HG02870 (cell line): ENCODE data around the gene UBAP1.
"Not testable (repeated sequence)": the region's sequence is repeated elsewhere in the genome, so short reads cannot be mapped to it uniquely, and the experiment has no call there.

Experiments
- ATAC-seq: cut with Tn5 transposase; IDR thresholded peaks from one replicate; pipeline ENCODE4 v1.9.1; 2021; ENCODE audit warnings: mild to moderate bottlenecking, moderate library complexity; ENCODE audit not compliant: unreplicated experiment

Gene UBAP1

DNA sequence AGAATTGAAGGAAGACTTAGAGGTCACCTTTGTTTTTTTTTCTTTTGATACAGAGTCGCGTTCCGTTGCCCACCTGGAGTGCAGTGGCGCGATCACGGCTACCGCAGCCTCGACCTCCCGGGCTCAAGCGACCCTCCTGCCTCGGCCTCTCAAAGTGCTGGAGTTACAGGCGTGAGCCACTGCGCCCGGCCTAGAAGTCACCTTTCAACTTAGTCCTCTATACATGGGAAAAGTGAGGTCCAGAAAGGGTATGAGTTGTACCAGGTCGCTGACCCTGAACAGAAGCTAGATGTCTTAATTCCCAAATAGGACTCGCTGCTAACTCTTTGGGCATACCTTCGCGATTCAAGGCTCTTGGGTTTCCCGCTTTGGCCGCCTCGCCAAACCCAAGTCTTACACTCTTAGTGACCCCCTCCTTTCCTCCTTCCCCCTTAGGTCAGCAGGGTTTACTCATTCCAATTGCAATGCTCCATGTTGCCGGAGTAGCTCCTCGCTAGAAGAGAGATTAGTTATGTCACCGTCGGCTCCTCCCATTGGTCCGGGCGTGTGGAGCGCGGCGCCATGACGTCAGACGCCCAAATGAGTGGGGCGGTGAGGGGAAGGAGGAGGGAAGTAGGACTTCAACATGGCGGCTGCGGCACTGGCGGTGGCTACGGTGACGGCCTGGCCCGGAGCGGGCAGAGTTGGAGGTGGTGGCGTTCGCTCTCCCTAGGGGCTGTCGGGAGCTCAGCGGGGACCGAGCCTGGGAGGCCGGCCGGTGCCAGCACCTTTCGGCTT is at the start of gene UBAP1:
TSS of gene UBAP1 (plus strand) at position 608 of the 777 bp plus-strand sequence. CDS start 41,872 bp downstream, outside the sequence.
- peak; percentile 98 for ATAC-seq

DNA sequence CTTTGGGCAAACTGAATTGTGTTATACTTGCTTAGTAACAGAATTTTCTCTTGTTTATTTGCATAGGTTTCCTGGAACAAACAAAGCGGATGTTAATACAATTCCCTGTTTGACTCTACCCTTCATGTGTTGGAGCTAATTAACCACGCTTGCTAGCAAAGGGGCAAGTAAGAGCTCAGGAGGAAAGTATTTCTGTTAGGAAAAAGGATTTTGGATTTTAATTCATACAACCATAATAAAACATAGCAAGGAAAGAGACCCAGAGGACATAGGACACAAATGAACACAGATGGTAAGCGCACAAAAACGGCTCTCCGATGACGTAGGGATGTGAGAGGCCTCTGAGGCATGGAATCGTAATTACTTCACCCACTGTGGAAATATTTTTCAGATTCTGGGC is 47.3 kb upstream of the UBAP1 start:
- no peak for ATAC-seq

DNA sequence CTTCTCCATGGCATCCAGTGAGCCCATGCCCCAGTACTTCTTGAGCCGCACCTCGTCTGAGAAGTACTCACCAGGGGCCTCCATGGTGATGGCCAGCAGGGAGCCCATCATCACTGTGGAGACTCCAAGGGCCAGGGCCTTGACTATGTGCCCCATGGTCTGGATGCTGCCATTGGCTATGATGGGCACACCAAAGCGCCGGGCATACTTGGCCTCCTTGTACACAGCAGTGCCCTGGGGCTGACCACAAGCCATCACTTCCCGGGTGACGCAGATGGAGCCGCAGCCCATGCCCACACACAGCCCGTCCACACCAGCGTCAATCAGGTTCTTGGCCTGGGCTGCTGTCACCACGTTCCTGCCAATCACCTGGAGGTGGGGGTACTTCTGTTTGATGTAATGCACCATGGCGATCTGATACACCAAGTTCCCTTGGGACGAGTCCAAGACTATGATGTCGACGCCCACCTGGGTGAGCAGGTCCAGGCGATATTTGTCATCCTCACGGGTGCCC is 45.4 kb upstream of the UBAP1 start:
- no peak for ATAC-seq

DNA sequence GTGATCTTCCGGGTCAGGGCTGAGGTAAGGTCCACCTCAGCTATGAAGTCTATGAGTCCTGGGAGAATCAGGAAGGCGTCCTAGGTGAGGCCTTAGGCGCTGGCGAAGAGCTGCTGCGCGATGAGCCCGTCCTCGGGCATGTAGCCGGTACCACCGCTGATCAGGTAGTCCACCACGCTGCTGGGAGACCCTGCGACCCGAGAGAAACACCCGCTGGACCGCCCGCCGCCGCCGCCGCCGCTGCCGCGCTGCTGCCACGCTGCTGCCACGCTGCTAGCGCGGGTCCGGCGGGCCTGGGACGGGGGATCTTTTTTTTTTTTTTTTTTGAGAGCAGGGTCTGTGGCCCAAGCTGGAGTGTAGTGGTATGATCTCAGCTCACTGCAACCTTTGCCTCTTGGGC is 44.3 kb upstream of the UBAP1 start:
- no peak for ATAC-seq

DNA sequence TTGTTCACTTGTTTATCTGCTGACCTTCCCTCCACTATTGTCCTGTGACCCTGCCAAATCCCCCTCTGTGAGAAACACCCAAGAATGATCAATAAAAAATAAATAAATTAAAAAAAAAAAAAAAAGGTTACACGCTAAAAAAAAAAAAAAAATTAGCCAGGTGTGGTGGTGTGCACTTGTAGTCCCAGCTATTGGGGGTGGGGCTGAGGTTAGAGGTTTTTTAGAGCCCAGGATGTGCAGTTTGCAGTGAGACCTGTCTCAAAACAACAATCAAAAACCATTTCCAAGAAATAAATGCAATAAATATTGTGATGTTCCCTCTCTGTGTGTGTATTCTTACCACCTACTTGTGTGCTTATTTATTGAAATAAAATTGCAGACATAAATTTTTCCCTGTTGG is 40.2 kb upstream of the UBAP1 start:
- not testable (repeated sequence) for ATAC-seq

DNA sequence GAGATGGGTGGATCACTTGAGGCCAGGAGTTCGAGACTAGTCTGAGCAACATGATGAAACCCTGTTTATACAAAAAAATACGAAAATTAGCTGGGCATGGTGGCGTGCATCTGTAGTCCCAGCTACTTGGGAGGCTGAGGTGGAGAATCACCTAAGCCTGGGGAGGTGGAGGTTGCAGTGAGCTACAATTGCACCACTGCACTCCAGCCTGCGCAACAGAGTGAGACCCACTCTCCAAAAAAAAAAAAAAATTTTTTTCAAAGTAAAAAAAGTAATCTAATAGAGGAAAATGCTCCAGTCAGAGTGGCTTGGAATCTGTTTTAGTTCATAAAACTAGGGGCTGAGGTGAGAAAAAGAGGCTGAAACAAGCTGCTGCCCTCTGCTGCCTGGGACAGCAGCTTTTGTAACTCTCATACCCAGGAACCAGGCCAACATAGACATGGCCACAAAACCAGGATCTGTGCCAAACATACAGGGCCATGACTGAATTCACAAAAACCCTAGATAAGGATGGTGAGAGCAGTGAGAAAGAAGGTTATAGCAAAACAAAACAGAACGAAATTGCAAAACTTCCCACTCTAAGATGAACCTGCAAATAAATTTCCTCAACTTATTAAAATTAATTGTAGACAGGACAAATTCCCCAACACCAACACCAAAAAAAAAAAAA is 39.2 kb upstream of the UBAP1 start:
- no peak for ATAC-seq

DNA sequence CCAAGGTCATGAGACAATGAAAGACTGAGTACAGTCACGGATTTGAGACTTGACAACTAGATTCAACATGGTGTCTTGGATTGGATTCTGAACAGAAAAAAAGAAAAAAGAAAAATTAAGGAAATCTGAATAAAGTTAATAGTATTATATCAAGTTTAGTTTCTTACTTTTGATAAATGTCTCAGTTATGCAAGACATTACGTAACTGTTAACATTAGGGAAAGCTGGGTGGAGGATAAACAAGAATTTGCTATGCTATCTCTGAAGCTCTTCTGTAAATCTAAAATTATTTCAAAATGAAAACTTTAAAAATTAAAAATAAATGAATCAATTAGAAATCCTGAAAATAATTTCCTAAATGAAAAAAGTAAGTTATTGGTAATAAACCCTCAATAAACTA is 38.0 kb upstream of the UBAP1 start:
- ATAC-seq: no peak

DNA sequence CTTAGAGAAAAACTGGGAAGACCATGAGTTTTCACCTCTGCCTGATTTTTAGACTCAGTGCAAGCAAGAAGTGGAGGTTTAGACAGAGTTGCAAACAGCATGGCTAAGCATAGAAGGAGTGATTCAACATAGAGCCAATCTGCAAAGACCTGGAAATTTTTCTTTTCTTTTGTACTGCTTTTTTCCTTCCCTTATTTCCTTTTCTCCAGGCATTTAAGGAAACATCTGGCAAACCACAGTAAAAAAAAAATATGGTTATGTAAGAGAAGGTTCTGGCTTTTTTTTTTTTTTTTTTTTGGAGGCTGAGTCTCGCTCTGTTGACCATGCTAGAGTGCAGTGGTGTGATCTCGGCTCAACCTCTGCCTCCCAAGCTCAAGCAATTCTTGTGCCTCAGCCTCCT is 35.7 kb upstream of the UBAP1 start:
- ATAC-seq: no peak

DNA sequence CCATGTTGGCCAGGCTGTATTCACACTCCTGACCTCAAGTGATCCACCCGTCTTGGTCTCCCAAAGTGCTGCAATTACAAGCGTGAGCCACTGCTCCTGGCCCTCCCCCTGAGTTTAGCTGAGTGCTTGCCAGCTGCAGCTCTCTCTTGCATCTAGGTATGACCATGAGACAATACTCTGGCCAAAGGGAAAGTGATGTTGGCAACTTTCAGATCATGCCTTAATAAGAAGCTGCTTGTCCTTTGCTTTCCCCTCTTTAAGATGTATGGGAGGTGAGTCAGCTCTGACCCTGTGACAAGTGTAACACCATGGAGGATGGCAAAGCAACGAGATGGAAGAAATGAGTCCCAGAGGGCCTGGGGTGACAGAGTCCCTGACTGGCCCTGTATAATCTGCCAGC is 33.7 kb upstream of the UBAP1 start:
- ATAC-seq: no peak

DNA sequence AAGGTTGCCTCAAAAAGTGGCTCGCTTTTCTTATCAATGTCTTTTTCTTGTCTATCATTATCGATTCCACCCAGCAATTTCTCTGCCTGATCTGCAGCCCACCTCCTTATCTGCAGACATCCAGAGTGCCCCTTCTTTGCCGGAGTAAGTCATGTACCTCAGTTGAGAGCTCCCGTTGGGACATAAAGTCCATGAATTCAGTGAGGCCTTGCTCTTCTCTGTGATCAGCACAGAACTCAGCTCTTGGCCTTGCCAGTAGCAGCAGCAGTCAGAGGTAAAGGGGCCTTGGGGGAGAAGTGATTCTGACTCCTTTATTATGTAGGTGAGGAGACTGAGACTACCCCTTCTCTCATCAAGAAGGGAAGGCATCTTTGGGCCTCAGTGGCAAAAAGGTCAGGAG is 27.4 kb upstream of the UBAP1 start:
- ATAC-seq: no peak

DNA sequence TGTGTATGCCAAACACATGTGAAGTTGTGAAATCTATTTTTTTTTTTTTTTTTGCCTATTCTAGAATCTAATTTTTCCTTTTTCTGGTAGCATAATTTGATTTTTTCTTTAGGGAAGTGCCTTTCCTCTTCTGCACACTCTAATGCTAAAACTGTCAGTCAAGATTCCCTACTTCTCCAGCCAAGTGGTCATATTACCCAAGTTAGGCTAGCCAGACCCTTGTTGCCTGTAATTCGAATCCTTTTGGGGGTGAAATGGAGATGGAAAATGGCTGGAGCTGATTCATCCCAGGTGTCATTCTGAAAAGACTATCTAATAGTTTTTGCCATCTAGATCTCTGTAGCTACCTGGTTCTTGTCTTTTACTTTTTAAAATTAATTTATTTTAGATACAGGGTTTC is 24.8 kb upstream of the UBAP1 start:
- no peak for ATAC-seq

DNA sequence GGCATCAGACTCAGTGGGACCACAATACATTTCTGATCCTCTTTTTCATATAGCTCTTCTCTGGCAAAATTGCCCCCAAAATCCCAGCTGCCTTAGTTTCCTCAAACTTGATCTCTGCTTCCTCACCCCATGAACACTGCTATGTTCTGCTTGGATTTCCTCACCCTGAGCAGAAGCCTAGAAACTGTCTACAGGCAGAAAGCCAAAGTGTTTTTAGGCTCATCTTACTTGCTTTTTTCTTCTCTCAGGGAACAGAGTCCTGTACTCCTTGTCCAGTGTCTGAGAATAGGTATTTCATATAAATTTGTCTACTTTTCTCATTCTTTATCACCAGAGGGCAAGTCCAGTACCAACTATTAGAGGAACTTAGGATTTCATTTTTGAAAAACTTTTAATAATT is 21.5 kb upstream of the UBAP1 start:
- ATAC-seq: no peak

DNA sequence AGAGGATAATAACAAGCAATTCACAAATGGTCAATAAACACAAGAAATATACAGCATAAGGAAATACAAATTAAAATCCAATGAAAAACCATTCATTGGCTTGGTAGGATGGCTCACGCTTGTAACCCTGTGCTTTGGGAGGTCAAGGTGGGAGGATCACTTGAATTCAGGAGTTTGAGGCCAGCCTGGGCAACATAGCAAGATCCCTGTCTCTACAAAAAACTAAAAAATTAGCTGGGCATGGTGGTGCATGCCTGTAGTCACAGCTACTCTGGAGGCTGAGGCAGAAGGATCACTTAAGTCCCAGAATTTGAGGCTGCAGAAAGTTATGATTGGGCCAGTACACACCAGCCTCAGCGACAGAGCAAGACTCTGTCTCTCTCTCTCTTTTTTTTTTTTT is 20.9 kb upstream of the UBAP1 start:
- ATAC-seq: no peak

DNA sequence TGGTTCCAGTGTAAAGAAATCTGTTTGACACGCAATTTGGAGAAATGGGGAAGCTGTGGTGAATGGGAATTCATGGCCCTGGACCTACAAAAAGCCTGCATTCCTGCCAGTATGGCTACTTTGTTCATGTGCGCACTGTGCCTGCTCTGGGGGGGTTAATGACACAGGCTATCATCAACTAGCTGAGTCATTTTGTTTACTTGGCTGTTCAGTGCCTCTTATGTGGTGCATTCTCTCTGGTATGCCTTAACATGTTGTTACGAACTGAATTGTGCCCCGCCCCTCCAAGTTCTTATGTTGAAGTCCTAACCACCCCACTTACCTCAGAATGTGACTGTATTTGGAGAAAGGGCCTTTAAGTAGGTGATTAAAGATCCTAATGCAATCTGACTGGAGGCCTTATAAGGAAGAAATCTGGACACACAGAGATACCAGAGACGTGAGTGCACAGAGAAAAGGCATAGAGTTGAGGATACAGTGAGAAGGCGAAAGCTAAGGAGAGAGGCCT is 20.4 kb upstream of the UBAP1 start:
- ATAC-seq: no peak

DNA sequence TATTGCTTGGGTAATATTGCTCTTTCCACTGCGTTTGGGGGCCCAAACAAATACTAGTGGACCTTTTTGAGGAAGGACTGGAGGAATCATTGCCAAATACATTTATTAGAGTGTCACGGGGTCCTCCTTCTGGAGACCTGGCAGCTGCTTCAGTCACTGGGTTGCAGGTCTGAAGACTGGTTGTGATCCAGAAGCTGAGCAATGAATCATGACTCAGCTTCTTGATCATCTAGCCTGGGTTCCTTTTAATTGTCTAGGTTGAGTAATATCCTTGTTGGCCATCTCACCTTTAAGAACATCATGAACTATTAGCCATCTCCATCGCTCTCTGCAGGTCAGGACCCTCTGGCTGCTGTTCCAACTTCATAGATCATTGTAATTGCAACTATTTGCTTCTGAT is 15.4 kb upstream of the UBAP1 start:
- ATAC-seq: no peak

DNA sequence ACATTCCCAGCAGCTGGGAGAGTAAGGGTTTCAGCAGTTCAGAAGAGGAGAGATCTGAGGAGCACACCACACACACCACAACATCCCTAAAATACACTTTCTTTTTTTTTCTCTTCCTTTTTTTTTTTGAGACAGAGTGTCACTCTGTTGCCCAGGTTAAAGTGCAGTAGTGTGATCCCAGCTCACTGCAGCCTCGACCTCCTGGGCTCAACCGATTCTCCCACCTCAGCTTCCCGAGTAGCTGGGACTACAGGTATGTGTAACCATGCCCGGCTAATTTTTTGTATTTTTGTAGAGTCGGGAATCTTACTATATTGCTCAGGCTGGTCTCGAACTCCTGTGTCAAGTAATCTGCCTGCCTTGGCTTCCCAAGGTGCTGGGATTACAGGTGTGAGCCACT is 9.7 kb upstream of the UBAP1 start:
- no peak for ATAC-seq

DNA sequence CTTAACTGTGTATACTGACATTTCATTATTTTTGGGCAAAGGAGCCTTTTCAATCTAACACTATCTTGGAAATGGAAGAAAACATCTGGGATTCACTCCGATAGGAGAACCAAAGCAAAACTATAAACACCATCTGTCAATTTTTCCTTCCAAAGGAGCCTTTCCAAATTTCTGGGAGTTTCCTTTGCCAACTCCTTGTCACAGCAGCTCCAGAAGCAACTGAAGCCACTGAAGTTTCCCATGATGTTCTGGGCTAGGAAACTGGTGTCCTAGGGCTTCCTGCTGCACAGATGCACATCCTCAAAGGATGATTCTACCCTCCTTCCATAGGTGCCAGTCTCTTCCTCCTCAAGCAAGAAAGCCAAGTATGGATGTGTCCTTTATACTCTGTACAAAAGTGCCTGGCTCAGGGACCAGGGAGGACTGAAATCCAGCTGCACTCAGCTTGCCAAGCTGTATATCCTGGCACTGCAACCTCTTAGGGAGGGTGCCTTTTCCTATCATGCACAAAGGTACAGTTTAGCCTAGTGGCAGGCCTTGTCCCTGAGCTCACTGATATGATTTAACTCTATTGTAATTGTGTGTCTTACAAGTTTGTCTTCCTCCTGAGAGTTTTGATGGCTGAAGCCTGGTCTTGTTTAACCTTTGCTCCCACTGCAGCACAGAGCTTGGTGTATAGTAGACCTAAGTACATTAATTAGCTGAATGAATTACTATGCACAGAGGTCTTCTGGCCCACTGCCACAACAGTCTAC is 8.4 kb upstream of the UBAP1 start:
- ATAC-seq: no peak

DNA sequence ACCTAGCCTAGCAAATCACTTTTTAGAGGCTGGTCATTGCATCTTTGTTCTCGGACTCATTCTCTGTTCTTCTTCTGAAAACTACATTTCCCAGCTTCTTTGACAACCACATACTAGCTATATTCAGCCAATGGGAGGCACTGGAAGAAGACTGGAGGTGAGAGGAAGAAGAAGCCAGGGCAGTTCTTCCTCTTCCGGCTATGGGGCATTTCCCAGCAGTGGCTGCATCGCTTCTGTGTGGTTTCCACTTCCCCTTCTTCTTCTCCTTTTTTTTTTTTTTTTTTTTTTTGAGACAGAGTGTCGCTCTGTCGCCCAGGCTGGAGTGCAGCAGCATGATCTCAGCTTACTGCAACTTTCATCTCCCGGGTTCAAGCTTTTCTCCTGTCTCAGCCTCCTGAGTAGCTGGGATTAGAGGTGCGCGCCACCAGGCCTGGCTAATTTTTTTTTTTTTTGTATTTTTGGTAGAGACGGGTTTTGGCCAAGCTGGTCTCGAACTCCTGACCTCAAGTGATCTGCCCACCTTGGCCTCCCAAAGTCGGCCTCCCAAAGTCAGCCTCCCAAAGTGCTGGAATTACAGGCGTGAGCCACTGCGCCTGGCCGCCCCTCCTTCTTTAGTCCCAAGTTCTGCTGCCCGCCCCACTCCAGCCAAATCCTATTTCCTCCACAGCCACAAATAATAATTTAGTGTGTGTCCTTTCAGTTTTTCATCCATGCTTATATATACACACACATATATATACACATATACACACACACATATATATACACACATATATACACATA is 6.9 kb upstream of the UBAP1 start:
- no peak for ATAC-seq

DNA sequence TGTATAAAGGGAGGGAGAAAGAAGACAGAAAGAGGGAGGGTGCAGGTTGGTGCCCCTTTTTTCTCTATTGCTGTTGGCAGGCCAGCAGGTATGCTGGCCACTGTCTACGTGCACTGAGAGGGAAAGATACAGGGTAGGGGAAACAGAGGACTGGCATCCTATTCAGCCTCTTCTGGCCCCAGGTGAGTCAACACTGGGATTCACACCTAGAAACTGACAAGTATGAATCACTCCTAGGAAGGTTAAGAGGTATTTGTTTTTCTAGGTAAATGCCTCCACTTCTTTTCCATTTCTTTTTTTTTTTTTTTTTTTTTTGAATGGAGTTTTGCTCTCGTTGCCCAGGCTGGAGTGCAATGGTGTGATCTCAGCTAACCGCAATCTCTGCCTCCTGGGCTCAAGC is 2.8 kb upstream of the UBAP1 start:
- ATAC-seq: no peak

DNA sequence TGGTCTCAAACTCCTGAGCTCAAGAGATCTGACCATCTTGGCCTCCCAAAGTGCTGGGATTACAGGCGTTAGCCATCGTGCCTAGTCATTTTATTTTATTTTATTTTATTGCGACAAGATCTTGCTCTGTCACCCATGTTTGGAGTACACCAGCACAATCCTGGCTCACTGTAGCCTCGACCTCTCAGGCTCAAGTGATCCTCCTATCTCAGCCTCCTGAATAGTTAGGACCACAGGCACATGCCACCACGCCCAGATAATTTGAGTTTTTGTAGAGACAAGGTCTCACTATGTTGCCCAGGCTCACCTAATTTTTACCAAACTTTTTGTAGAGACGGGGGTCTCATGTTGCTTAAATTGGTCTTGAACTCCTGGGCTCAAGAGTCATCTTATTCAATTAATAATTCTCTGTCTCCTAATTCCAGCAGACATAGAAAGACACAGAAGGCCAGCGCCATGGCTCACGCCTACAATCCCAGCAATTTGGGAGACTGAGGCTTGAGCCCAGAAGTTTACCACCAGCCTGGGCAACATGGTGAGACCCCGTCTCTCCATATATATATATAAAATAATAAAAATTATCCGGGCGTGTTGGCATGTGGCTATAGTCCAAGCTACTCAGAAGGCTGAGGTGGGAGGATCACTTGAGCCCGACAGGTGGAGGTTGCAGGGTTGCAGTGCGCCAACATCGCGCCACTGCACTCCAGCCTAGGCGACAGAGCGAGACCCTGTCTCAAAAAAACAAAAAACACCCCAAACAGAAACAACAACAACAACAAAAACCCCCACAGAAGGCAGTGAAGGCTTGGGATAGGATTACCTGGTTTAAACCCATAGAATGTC is 1.0 kb upstream of the UBAP1 start:
- ATAC-seq: no peak
